Measurements from ENCODE around the gene C22orf31. TPM values are rescaled to one million over a fixed set of nuclear protein-coding genes. Genes with fewer than 3 reads are reported as not detected.

Gene C22orf31
- total RNA-seq, 1 experiment from 2014 or later = not detected

DNA sequence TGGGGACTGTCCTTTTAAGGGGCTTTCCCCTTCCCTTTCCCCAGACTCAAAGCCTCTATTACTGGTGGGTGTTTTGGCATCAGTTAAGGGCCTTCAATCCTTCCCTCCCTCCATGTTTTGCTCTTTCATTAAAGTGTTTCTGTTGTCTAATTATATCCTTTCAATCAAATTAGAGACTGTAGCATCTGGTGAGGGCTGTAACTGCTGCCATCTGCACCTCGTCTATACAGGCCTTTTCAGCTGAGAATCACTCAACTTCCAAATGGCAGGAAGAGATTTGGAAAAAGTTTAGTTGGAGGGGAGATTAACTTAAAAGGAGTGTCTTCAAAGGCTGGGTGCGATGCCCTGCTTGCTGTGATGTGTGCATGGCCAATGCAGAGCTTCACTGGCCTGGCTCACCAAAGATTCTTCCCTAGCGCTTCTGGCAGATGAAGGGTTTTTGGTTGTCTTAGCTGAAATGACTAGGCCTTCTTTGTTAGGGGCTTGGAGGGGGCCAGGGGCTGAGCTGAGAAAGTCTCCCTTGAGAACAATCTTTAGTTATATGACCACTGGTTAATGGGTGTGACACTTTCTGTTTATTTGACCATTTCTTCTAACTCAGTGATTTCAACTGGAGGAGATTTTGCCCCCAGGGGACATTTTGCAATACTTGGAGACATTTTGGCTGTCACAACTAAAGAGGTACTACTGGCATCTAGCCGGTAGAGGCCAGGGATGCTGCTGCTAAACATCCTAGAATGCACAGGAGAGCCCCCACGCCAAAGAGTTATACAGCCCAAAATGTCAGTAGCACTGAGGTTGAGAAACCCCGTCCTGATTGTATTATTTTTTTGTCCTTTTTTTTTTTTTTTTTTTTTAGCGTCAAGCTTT lies 18.7 kb upstream of the C22orf31 start:
- no TSS peak for BruUV-seq (replicated peaks)
- DNase-seq (ENCODE audit: low read depth, low spot score) (no peak), ATAC-seq (no peak)
- Histone ChIP-seq H3K36me3 (ENCODE audit: control insufficient read depth in 1 of 2, insufficient read depth in 2 of 2, low read length in 2 of 2) (no peaks in the 10 kb centered on the region), H2AFZ (ENCODE audit: low read depth, low read length, poor library complexity, severe bottlenecking) (no peak overlapping the region), H3K4me3 (replicated peaks in 1 of 2; ENCODE audit: low read depth in 1 of 2, low read length in 2 of 2) (no peak overlapping the region), H3K9me3 (ENCODE audit: control insufficient read depth in 1 of 2, insufficient read depth in 1 of 2, low read depth in 1 of 2, low read length in 2 of 2) (no peaks in the 10 kb centered on the region), H3K27me3 (ENCODE audit: insufficient read depth, low read length) (no peaks in the 10 kb centered on the region), H3K79me2 (ENCODE audit: insufficient read depth, low read length) (no peaks in the 10 kb centered on the region), H3K4me2 (ENCODE audit: low read length) (no peak overlapping the region), H3K4me1 (ENCODE audit: control insufficient read depth in 1 of 2, insufficient read depth in 2 of 2, low read length in 2 of 2) (peaks cover 4 to 11% of the 10 kb centered on the region in 2 experiments; a peak in 3 of 4 replicates), H3K9ac (ENCODE audit: low read length) (no peak overlapping the region), H3K27ac (ENCODE audit: low read depth, low read length) (no peak overlapping the region), H4K20me1 (ENCODE audit: insufficient read depth) (no peaks in the 10 kb centered on the region), H3K9me2 (ENCODE audit: insufficient read depth) (no peaks in the 10 kb centered on the region)
- ChIA-PET POLR2A (no interaction called here), CTCF (no interaction called here), RAD21 (ENCODE audit: low non-redundant PET in 1 of 2, low total read pairs in 2 of 2, uncharacterized antibody in 2 of 2, unreplicated experiment in 2 of 2) (no interaction called here)
- TF ChIP-seq TCF7L2 (IDR thresholded peaks at IDR 0.05; ENCODE audit: borderline replicate concordance, extremely low read depth, insufficient read depth, insufficient read length) (no peak), SIN3A (IDR thresholded peaks at IDR 0.05; ENCODE audit: low read depth) (no peak)
- TF ChIP-seq, protein P1, sequence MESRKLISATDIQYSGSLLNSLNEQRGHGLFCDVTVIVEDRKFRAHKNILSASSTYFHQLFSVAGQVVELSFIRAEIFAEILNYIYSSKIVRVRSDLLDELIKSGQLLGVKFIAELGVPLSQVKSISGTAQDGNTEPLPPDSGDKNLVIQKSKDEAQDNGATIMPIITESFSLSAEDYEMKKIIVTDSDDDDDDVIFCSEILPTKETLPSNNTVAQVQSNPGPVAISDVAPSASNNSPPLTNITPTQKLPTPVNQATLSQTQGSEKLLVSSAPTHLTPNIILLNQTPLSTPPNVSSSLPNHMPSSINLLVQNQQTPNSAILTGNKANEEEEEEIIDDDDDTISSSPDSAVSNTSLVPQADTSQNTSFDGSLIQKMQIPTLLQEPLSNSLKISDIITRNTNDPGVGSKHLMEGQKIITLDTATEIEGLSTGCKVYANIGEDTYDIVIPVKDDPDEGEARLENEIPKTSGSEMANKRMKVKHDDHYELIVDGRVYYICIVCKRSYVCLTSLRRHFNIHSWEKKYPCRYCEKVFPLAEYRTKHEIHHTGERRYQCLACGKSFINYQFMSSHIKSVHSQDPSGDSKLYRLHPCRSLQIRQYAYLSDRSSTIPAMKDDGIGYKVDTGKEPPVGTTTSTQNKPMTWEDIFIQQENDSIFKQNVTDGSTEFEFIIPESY (IDR thresholded peaks at IDR 0.05; ENCODE audit: extremely low read depth, insufficient replicate concordance, low read length) = no peak
- TF ChIP-seq, protein P2, sequence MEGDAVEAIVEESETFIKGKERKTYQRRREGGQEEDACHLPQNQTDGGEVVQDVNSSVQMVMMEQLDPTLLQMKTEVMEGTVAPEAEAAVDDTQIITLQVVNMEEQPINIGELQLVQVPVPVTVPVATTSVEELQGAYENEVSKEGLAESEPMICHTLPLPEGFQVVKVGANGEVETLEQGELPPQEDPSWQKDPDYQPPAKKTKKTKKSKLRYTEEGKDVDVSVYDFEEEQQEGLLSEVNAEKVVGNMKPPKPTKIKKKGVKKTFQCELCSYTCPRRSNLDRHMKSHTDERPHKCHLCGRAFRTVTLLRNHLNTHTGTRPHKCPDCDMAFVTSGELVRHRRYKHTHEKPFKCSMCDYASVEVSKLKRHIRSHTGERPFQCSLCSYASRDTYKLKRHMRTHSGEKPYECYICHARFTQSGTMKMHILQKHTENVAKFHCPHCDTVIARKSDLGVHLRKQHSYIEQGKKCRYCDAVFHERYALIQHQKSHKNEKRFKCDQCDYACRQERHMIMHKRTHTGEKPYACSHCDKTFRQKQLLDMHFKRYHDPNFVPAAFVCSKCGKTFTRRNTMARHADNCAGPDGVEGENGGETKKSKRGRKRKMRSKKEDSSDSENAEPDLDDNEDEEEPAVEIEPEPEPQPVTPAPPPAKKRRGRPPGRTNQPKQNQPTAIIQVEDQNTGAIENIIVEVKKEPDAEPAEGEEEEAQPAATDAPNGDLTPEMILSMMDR (IDR thresholded peaks at IDR 0.05 in 2 of 3, conservative IDR thresholded peaks at IDR 0.05 in 1 of 3; ENCODE audit: borderline replicate concordance in 1 of 3, insufficient read depth in 1 of 3, low read depth in 2 of 3, low read length in 2 of 3) = no peak
- intact Hi-C loops (cut with micrococcal nuclease) = no loop called here

Measured in HCT116 (cell line).